ENCODE measurements around the gene SH3BGRL2. TPM values are rescaled to one million over a fixed set of nuclear protein-coding genes. Genes with fewer than 3 reads are reported as not detected.

SH3BGRL2 gene
- polyA plus RNA-seq, 1 donor (not counting 4 experiments of a cell fraction or from before 2014, with no cell fraction given) = 3.8 TPM

DNA sequence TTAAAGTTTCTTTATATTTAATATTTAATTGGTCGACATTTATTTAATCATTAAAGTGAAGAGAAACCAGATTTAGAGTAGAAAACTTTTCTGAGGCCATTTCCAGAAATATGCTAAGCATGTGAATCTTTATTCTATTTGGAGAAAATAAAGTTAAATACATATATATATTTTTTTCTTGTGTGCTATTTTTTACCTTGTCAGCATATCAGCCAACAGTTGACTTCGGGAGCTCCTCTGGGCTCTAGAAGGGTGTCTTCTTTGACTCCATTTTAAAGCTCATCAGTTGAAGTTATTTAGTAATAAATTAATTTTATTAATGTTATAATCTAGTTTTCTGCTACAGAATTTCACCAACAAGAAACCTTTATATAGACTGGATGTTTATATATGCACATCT, 73.1 kb downstream of the SH3BGRL2 start:
- dilution Hi-C loops (cut with MboI; ENCODE audit: extremely low pct_ligation_motif_present, low sequenced_read_pairs) = no loop called here
- no peaks in the 10 kb centered on the region for H3K9me1 ChIP-seq (ENCODE audit: control insufficient read depth, extremely low read depth, insufficient read depth, low read length)

DNA sequence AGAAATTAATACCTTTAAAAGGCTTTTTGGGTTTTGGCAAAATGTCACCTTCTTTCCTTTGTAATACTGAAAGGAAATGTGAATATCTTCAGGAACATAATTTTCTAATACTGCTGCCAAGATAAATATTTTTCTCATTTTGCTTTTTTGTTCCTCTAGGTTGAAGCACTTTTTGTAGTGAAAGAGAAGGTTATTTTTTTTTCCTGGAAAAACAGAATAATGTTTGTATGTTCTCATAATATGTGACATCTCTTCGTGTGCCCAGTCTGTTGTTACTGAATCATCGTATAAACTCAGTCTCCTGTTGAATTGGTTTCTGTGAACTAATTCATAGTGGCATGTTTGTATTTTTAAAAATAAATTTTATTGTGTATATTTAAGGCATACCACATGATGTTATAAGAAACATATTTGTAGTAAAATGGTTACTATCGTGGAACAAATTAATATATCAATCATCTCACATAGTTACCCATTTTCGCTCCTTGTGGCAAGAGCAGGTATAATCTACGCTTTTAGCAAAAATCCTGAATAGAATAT, 74.4 kb downstream of the SH3BGRL2 start:
- FAIRE-seq = no peak

More for the DNA sequence above, 73.1 kb downstream of the SH3BGRL2 start:
- Histone ChIP-seq H3K27me3 (ENCODE audit: control insufficient read depth, extremely low read depth, insufficient read depth, low read length) (no peaks in the 10 kb centered on the region), H3K9ac (ENCODE audit: control insufficient read depth, extremely low read depth, insufficient read depth, low read length) (no peak overlapping the region), H3K4me2 (ENCODE audit: control insufficient read depth, extremely low read depth, insufficient read depth, low read depth, low read length) (no peak overlapping the region), H3K4me1 (ENCODE audit: control insufficient read depth, extremely low read depth, insufficient read depth, low read length) (no peaks in the 10 kb centered on the region), H3K4me3 (ENCODE audit: control insufficient read depth in 2 of 3, extremely low read depth in 1 of 3, insufficient read depth in 2 of 3, low read depth in 1 of 3, low read length in 3 of 3) (no peak overlapping the region), H3K36me3 (ENCODE audit: control insufficient read depth in 2 of 2, extremely low read depth in 1 of 2, insufficient read depth in 2 of 2, low read length in 2 of 2) (no peaks in the 10 kb centered on the region), H3K27ac (ENCODE audit: control insufficient read depth, insufficient read depth, low read length) (no peak overlapping the region), H3K79me2 (ENCODE audit: control insufficient read depth, insufficient read depth, low read length) (no peaks in the 10 kb centered on the region), H2AFZ (ENCODE audit: control insufficient read depth, low read length) (no peak overlapping the region), H3K9me3 (ENCODE audit: control insufficient read depth, low read depth, low read length) (no peaks in the 10 kb centered on the region), H4K20me1 (ENCODE audit: control insufficient read depth, extremely low read depth, insufficient read depth, low read length) (no peaks in the 10 kb centered on the region)
- DNase-seq (ENCODE audit: low read depth, low spot score) (no peak), FAIRE-seq (no peak)
- TF ChIP-seq, protein P1, sequence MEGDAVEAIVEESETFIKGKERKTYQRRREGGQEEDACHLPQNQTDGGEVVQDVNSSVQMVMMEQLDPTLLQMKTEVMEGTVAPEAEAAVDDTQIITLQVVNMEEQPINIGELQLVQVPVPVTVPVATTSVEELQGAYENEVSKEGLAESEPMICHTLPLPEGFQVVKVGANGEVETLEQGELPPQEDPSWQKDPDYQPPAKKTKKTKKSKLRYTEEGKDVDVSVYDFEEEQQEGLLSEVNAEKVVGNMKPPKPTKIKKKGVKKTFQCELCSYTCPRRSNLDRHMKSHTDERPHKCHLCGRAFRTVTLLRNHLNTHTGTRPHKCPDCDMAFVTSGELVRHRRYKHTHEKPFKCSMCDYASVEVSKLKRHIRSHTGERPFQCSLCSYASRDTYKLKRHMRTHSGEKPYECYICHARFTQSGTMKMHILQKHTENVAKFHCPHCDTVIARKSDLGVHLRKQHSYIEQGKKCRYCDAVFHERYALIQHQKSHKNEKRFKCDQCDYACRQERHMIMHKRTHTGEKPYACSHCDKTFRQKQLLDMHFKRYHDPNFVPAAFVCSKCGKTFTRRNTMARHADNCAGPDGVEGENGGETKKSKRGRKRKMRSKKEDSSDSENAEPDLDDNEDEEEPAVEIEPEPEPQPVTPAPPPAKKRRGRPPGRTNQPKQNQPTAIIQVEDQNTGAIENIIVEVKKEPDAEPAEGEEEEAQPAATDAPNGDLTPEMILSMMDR (optimal IDR thresholded peaks at IDR 0.05 in 1 of 3, IDR thresholded peaks at IDR 0.05 in 1 of 3, conservative IDR thresholded peaks at IDR 0.05 in 1 of 3; ENCODE audit: extremely low read depth in 1 of 3, insufficient read depth in 2 of 3, low read length in 3 of 3) = no peak
- TF ChIP-seq EZH2 (IDR thresholded peaks at IDR 0.05; ENCODE audit: low read length) = no peak

More for the DNA sequence above, 74.4 kb downstream of the SH3BGRL2 start:
- no peak for DNase-seq (ENCODE audit: low read depth, low spot score)
- no peak overlapping the region for H3K27ac ChIP-seq (ENCODE audit: control insufficient read depth, insufficient read depth, low read length)
- TF ChIP-seq EZH2 (IDR thresholded peaks at IDR 0.05; ENCODE audit: low read length) = no peak
- TF ChIP-seq, protein P1 (optimal IDR thresholded peaks at IDR 0.05 in 1 of 3, IDR thresholded peaks at IDR 0.05 in 1 of 3, conservative IDR thresholded peaks at IDR 0.05 in 1 of 3; ENCODE audit: extremely low read depth in 1 of 3, insufficient read depth in 2 of 3, low read length in 3 of 3) = no peak
- H3K9me1 ChIP-seq (ENCODE audit: control insufficient read depth, extremely low read depth, insufficient read depth, low read length) = no peaks in the 10 kb centered on the region
- H3K79me2 ChIP-seq (ENCODE audit: control insufficient read depth, insufficient read depth, low read length) = no peaks in the 10 kb centered on the region
- H3K36me3 ChIP-seq (ENCODE audit: control insufficient read depth in 2 of 2, extremely low read depth in 1 of 2, insufficient read depth in 2 of 2, low read length in 2 of 2) = no peaks in the 10 kb centered on the region
- dilution Hi-C loops (cut with MboI; ENCODE audit: extremely low pct_ligation_motif_present, low sequenced_read_pairs) = no loop called here
- no peak overlapping the region for H3K4me3 ChIP-seq (ENCODE audit: control insufficient read depth in 2 of 3, extremely low read depth in 1 of 3, insufficient read depth in 2 of 3, low read depth in 1 of 3, low read length in 3 of 3)
- H3K4me1 ChIP-seq (ENCODE audit: control insufficient read depth, extremely low read depth, insufficient read depth, low read length) = no peaks in the 10 kb centered on the region
- no peak overlapping the region for H3K9ac ChIP-seq (ENCODE audit: control insufficient read depth, extremely low read depth, insufficient read depth, low read length)
- H3K4me2 ChIP-seq (ENCODE audit: control insufficient read depth, extremely low read depth, insufficient read depth, low read depth, low read length) = no peak overlapping the region
- no peaks in the 10 kb centered on the region for H3K27me3 ChIP-seq (ENCODE audit: control insufficient read depth, extremely low read depth, insufficient read depth, low read length)
- no peak overlapping the region for H2AFZ ChIP-seq (ENCODE audit: control insufficient read depth, low read length)
- no peaks in the 10 kb centered on the region for H3K9me3 ChIP-seq (ENCODE audit: control insufficient read depth, low read depth, low read length)
- no peaks in the 10 kb centered on the region for H4K20me1 ChIP-seq (ENCODE audit: control insufficient read depth, extremely low read depth, insufficient read depth, low read length)
